H1 (cell line): ENCODE data around the gene RALGAPA2. TPM values are rescaled to one million over a fixed set of nuclear protein-coding genes. Genes with fewer than 3 reads are reported as not detected.
A peak's percentile ranks its signal among the peaks of the same experiment; 100 is the strongest.

Experiments
- HDAC2 ChIP-seq, 2 experiments: fragments of 300-600 bp in 1 of 2; sonication (generic) in 1 of 2; IDR thresholded peaks; 2 replicates each; pipeline ENCODE4 v1.6.1; 2011 to 2012; ENCODE audit warnings: low read depth in 2 of 2, low read length in 2 of 2, mild to moderate bottlenecking in 2 of 2, moderate library complexity in 2 of 2, borderline replicate concordance in 1 of 2, inconsistent platforms in 1 of 2
- SIN3A ChIP-seq, 2 experiments: IDR thresholded peaks in 1 of 2; conservative IDR thresholded peaks in 1 of 2; 2 replicates each; pipeline ENCODE4 v1.6.1; 2011 to 2012; ENCODE audit warnings: low read length in 2 of 2, improper control_type of control experiment in 1 of 2, low read depth in 1 of 2, mild to moderate bottlenecking in 1 of 2
- polyA plus RNA-seq, 7 experiments: library from polyadenylated mRNA; depleted of rRNA in 3 of 7; stranded (reverse) in 5 of 7; unstranded in 2 of 7; fragments of >200 nt in 5 of 7; fragments of 200-250 nt in 2 of 7; gene quantifications; 1 replicate in 5 of 7; 2 replicates in 1 of 7; 4 replicates in 1 of 7; pipeline versions ENCODE4 v1.2.1 to v1.2.3, GENCODE V29; 2011 to 2013; ENCODE audit warnings: missing spikeins in 2 of 7, mixed read lengths in 2 of 7
- total RNA-seq: library from RNA; stranded (reverse); fragmentation: NEBNext Ultra II Directional; extraction: Animal tissue kit (Norgen Biotek cat#: 25700); gene quantifications from 2 replicates; pipeline ENCODE4 v1.2.1, GENCODE V29; 2021

The RALGAPA2 gene
- total and polyA plus RNA-seq, 2 of the 8 experiments (the other 6 are each of a cell fraction or from before 2014, with no cell fraction given): 5.1 to 25.5 TPM

DNA sequence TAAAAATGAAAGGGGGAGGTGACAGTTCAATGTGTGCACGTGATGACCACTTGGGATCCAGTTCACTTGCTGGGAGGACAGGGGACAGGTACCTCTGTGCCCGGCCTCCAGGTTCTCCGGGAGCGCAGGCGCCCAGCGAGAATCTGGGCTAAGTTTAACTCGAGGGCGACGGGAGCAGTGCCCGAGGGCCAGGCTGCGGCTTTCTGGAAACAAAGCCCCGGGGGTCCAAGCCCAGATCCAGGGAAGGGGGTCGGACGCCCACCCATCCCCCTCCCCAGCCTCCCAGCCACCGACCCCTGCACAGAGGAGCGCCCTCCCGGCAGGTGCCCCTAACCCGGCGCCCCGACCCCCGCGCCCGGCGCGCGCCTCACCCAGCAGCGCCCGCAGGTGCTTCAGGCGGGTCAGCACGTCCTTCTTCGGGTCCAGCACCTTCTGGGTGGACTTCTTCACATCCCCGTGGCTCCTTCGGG lies 405 bp downstream of the RALGAPA2 start (continued):
- TF ChIP-seq HDAC2 (IDR thresholded peaks at IDR 0.05; ENCODE audit: borderline replicate concordance in 1 of 2, low read depth in 2 of 2, low read length in 2 of 2): 0 out of 4 replicates have a peak, but pooled peaks of 1 of the 2 experiments have one; percentile 55
- 0 out of 4 replicates have a peak, but pooled peaks of 1 of the 2 experiments have one; percentile 30 for TF ChIP-seq SIN3A (conservative IDR thresholded peaks at IDR 0.05 in 1 of 2, IDR thresholded peaks at IDR 0.05 in 1 of 2; ENCODE audit: low read depth in 1 of 2, low read length in 2 of 2)
